Renal cortex interstitium (tissue), 11 donors: ENCODE results near the gene KRT78. TPM values are rescaled to one million over a fixed set of nuclear protein-coding genes. Genes with fewer than 3 reads are reported as not detected.

Source experiments
- DNase-seq, 11 donors: peaks; one replicate each; pipeline ENCODE4 v3.0.0-alpha.2; 2013; ENCODE audit warnings: low read depth in 9 of 11, low spot score in 4 of 11; ENCODE audit errors: extremely low read depth in 1 of 11
- polyA plus RNA-seq, 3 donors: library from polyadenylated mRNA; unstranded; fragments of 120-200 nt; gene quantifications; one replicate each; pipeline ENCODE4 v1.2.1, GENCODE V29; 2013; ENCODE audit not compliant: insufficient read length in 3 of 3

Gene KRT78
- polyA plus RNA-seq, 3 donors, result not detected

DNA sequence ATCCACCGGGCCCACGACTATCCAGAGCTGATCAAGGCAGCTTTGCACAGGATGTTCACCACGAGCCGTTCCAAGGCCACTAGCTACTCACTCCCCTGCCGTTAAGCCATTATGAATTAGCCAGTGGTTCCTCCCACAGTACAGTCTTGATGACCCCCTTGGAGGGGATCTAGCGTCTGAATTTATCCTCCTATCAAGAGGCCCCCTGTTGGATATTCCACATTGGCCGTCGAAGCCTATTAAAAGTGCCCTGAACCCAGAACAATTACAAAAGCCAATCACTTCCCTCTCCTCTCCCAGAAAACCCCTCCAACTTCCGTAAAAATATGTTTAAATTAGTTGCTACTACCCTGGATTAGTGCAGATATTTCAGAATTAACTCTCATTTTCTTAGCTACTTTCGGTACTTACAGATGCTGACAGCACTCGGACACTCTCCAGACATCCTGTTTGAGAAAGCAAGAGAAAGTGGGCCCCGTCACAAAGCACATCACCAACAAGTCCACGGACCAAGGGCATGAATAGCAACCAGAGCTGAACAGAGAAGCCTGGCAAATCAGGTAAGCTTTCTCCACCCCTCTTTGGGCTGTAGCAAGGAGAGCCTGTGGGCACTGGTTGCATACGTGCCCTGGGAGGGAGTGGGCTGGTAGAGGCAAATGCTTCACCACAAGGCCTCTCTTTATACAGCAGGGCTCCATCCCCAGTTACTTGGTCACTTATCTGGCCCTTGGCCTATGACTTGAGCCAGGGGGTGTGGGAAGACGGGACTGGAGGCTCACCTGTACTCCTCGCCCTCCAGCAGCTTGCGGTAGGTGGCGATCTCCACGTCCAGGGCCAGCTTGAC, 58.1 kb downstream of the KRT78 start:
- DNase-seq, result no peak

- DNase-seq, result peak in 3 of 11 donors; percentile 8 to 15 (median 14)
Observed at GRCh38 chr12:52789637-52790426, 59.0 kb downstream of the KRT78 start.

DNA sequence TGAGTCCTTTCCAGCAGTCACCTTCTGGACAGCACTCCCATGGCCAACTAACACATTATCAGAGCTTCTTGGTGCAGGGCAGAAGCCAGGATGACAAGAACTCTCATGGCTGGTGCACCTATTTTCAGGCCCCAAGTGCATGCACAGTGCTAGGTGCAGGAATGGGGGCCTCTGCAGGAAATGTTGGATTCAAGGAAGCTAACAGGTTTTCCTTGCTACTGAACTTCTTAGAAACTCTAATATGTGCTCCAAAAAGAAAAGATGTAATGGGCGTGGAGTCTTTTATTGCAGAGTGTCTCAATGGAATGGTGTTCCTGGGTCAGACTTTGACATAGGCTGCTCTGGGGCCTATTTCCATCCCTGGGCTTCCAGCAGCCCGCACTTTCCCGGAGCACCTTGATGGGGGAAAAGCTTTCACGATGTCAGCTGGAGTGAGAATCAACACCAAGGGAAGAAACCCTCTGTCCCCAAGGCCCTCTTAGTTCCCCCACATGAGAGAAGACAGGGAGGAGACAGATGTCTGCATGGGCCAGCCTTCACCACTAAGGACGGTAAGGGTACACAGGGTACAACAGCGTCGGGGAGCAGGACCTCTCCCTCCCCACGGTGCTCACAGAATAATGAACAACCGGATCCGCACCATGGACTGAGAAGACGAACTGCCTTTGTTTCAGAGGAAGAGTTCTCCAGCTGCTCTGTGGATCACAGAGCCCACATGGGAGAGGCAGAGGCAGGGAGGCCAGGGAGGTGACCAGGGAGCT, 59.7 kb downstream of the KRT78 start:
- no peak for DNase-seq

DNA sequence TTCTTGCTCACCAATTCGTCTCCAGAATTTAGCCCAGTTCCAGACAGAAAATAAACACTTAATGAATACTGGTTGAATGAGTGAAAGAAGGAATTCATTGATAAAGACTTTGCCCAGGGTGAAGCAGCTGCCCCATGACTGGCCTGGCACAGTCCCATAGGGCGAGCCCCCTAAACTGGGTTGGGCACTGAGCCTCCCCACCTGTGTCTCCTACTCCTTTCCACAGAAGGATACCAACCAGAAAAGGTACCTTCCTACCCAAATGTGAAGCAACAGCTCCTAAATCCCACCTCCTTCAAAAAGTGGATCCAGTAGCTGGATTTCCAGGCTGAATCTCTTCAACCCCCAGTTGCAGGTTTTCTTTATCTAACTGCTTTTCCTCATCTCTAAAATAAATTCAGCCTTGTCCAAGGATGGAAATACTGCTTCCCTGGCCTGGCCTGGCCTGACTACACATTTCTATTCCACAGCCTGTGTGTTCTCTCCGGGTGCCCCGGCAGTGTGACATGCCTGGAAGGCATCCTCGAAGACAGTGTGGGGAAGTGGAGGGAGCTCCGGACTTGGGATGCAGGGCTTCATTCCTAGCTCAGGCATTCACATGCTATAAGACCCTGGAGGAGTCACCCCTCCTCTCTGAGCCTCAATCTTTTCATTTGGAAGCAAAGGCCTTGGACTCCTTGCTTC, 60.5 kb downstream of the KRT78 start:
- DNase-seq, result no peak

Other genes starting within 250 kb of the KRT78 start
- gene KRT72, start 247.5 kb downstream of the KRT78 start, polyA plus RNA-seq, result under 1 TPM in 1 of 3 donors, not detected in 2; 0.12 TPM
- gene KRT73, start 230.4 kb downstream of the KRT78 start, polyA plus RNA-seq, result under 1 TPM in 1 of 3 donors, not detected in 2; 0.04 TPM
- not detected for gene KRT2, start 196.8 kb downstream of the KRT78 start, polyA plus RNA-seq
- gene KRT1, start 168.6 kb downstream of the KRT78 start, polyA plus RNA-seq, result under 1 TPM; 0.06 to 0.26 (median 0.11) TPM
- not detected for gene KRT77, start 145.5 kb downstream of the KRT78 start, polyA plus RNA-seq
- gene KRT76, start 71.6 kb downstream of the KRT78 start, polyA plus RNA-seq, result not detected
- not detected for gene KRT3, start 52.9 kb downstream of the KRT78 start, polyA plus RNA-seq
- under 1 TPM; 0.20 to 0.81 (median 0.65) TPM for gene KRT4, start 34.9 kb downstream of the KRT78 start, polyA plus RNA-seq
- gene KRT79, start 14.7 kb downstream of the KRT78 start, polyA plus RNA-seq, result not detected
- gene KRT8, start 56.1 kb upstream of the KRT78 start, polyA plus RNA-seq, result 100 to 1,000 TPM; 202 to 286 (median 204) TPM
- gene KRT18, start 100.1 kb upstream of the KRT78 start, polyA plus RNA-seq, result 100 to 1,000 TPM; 159 to 228 (median 161) TPM
- 100 to 1,000 TPM; 472 to 507 (median 487) TPM for gene EIF4B, start 157.5 kb upstream of the KRT78 start, polyA plus RNA-seq
- gene TNS2, start 201.1 kb upstream of the KRT78 start, polyA plus RNA-seq, result 100 to 1,000 TPM in 2 of 3 donors, 10 to 100 TPM in 1; 94.1 to 144 (median 111) TPM
- 10 to 100 TPM; 15.1 to 20.2 (median 17.1) TPM for gene SPRYD3, start 230.4 kb upstream of the KRT78 start, polyA plus RNA-seq
- 10 to 100 TPM; 12.8 to 24.2 (median 14.2) TPM for gene IGFBP6, start 248.7 kb upstream of the KRT78 start, polyA plus RNA-seq